Right lobe of liver (tissue), 4 donors: Measurements from ENCODE around the gene INSYN2A.

Source experiments
- CTCF ChIP-seq, 4 donors: fragments of 200-600 bp in 3 of 4; fragments of 450-650 bp in 1 of 4; IDR thresholded peaks; one replicate each; pipeline versions ENCODE4 v1.5.1 to v1.8.0; 2016 to 2022; ENCODE audit warnings: antibody characterized with exemption in 4 of 4, mild to moderate bottlenecking in 2 of 4
- POLR2A ChIP-seq: fragments of 450-650 bp; IDR thresholded peaks from one replicate; pipeline ENCODE4 v1.6.1; 2017; ENCODE audit warnings: antibody characterized with exemption, mild to moderate bottlenecking
- donor health status: DM: no; HTN: no; CAD: no.
- donor health status: DM: no; HTN: no; CAD: no.
- donor health status: DM: no; HTN: yes; CAD: no.

- TF ChIP-seq CTCF (IDR thresholded peaks at IDR 0.05) (no peak), POLR2A (no peak)
Measured at GRCh38 chr10:127182161-127182560, 14.2 kb downstream of the INSYN2A start.
